Epithelial cell of proximal tubule (primary cell): ENCODE results near the gene SCARB1. TPM values are rescaled to one million over a fixed set of nuclear protein-coding genes. Genes with fewer than 3 reads are reported as not detected.

ENCODE experiments used
- DNase-seq: peaks from one replicate; pipeline ENCODE4 v3.0.0-alpha.2; 2011; ENCODE audit warnings: low read depth
- H3K4me3 ChIP-seq: 2 replicates; pipeline ENCODE4 v1.5.1; 2011; ENCODE audit warnings: low read depth, mild to moderate bottlenecking, low read length
- total RNA-seq: library from RNA; depleted of rRNA; stranded (reverse); fragments of >200 nt; gene quantifications from 2 replicates; pipeline ENCODE4 v1.2.3, GENCODE V29; 2015
- TF ChIP-seq, protein P1 (sequence below): conservative IDR thresholded peaks from 2 replicates; pipeline ENCODE4 v1.5.1; 2012; ENCODE audit warnings: low read depth, mild to moderate bottlenecking, low read length

Gene SCARB1
- total RNA-seq, 1 donor from 2014 or later, result 21.9 TPM

- TF ChIP-seq, protein P1, sequence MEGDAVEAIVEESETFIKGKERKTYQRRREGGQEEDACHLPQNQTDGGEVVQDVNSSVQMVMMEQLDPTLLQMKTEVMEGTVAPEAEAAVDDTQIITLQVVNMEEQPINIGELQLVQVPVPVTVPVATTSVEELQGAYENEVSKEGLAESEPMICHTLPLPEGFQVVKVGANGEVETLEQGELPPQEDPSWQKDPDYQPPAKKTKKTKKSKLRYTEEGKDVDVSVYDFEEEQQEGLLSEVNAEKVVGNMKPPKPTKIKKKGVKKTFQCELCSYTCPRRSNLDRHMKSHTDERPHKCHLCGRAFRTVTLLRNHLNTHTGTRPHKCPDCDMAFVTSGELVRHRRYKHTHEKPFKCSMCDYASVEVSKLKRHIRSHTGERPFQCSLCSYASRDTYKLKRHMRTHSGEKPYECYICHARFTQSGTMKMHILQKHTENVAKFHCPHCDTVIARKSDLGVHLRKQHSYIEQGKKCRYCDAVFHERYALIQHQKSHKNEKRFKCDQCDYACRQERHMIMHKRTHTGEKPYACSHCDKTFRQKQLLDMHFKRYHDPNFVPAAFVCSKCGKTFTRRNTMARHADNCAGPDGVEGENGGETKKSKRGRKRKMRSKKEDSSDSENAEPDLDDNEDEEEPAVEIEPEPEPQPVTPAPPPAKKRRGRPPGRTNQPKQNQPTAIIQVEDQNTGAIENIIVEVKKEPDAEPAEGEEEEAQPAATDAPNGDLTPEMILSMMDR, result no peak
- H3K4me3 ChIP-seq, result no peak overlapping the region
- DNase-seq, result peak; percentile 89
Measured at GRCh38 chr12:124837958-124838803, 25.5 kb downstream of the SCARB1 start.

DNA sequence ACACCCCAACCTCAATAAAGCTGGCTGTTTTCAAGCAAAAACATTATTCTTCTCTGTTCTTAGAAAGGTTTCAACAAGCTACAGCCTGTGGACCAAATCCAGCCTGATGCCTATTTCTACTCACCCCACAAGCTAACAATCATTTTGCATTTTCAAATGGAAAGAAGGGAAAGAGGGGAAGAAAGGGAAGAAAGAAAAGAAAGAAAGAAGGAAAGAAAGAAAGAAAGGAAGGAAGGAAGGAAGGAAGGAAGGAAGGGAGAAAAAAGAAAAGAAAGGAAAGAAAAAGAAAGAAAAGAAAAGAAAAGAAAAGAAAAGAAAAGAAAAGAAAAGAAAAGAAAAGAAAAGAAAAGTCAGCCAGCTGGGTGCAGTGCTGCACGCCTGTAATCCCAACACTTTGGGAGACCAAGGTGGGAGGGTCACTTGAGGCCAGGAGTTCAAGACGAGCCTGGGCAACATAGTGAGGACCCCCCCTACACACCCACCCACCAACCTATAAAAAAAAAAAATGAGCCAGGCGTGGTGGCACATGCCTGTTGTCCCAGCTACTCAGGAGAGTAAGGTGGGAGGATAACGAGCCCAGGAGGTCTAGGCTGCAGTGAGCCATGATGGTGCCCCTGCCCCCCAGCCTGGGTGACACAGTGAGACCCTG lies 26.3 kb downstream of the SCARB1 start:
- H3K4me3 ChIP-seq, result no peak overlapping the region
- TF ChIP-seq, protein P1, result no peak
- no peak for DNase-seq

- DNase-seq, result no peak
- no peak overlapping the region for H3K4me3 ChIP-seq
- TF ChIP-seq, protein P1, result no peak
Measured at GRCh38 chr12:124836759-124837158, 26.9 kb downstream of the SCARB1 start.

DNA sequence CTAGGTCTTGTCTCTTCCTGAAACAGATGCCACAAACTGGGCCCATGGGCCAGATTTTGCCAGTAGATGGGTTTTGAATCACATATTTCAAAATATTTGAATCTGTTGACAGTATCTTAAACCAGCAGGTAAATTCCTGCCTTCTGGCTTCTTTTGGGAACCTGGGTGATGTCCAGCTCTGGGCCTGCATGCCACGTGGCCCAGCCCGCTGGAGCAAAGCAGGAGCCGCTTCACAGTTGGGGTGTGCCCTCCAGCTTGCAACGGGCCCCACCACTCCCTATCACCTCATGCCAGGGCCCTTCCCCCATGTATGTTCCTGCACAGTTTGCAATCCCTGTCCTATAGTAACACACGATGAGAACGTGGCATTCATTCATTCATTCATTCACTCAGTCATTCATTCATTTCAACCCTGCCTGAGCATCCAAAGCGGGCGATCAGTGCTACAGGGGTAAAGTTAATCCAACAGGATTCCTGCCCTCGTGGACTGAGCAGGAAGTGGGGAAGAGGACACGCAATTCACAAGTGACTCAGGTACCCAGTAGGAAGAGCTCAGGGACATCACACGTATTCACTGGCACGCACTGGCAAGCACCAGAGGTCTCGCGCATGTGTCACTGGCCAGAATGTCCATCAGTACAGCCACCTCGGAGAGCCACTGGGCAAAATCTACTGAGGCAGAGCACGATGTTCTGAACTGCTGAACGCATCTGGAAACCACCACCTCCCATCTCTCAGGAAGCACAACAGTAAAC lies 27.8 kb downstream of the SCARB1 start:
- TF ChIP-seq, protein P1, result no peak
- DNase-seq, result no peak
- H3K4me3 ChIP-seq, result no peak overlapping the region

DNA sequence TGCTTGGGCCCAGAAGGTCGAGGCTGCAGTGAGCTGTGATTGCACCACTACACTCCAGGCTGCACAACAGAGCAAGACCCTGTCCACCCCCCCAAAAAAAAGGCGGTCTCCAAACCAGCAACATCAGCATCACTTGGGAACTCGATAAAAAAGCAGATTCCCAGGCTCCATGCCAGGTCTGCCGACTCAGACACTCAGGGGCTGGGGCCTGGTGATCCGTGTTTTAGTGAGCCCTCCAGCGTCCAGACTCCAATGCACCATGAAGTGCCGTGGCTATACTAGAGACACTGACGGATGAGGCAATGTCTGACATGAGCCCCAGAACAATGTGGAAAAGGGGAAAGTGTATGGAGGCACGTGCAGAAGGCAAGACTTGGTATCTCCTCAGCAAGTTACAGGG lies 28.8 kb downstream of the SCARB1 start:
- H3K4me3 ChIP-seq, result no peak overlapping the region
- DNase-seq, result no peak
- TF ChIP-seq, protein P1, result no peak

DNA sequence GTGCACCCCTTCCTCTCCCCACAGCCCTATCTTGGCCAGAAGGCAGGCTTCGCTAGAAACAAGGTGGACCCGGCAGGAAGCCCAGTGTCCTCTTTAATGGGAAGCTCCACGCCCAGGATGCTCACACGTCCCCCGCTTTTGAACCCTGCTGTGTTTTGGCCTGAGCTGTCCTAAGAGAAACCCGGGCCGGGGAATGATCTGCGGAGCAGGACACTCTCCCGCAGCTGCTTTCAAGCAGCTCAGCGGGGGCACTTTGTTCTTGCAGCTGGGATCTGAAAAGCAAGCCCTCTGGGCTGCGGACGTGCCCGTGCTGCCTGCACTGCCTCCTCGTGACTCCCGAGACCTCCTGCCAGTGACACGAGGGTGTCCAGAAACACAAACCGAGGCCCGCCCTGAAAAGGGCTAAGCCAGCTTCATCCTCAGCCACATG lies 30.0 kb downstream of the SCARB1 start:
- no peak overlapping the region for H3K4me3 ChIP-seq
- TF ChIP-seq, protein P1, result no peak

More for the DNA sequence above, 30.0 kb downstream of the SCARB1 start:
- DNase-seq, result no peak
